Fibroblast of mammary gland (primary cell): ENCODE data around the gene RORC.

Source experiments
- DNase-seq: peaks from one replicate; pipeline ENCODE4 v3.0.0-alpha.2; 2010; ENCODE audit warnings: low read depth
- H3K4me3 ChIP-seq: 2 replicates; pipeline ENCODE4 v1.5.1; 2011; ENCODE audit warnings: low read depth, mild to moderate bottlenecking, low read length, moderate library complexity; ENCODE audit not compliant: control insufficient read depth
- CTCF ChIP-seq: conservative IDR thresholded peaks from 2 replicates; pipeline ENCODE4 v1.5.1; 2011; ENCODE audit warnings: low read depth, low read length, inconsistent platforms; ENCODE audit not compliant: control insufficient read depth, insufficient read depth

The RORC gene

GRCh38 chr1:151760597-151761385, 70.8 kb downstream of the RORC start:
- TF ChIP-seq CTCF = no peak
- H3K4me3 ChIP-seq = no peak overlapping the region
- no peak for DNase-seq

- peak; percentile 7 for DNase-seq
- H3K4me3 ChIP-seq = no peak overlapping the region
- no peak for TF ChIP-seq CTCF
Observed at GRCh38 chr1:151759241-151759640, 72.4 kb downstream of the RORC start.

- DNase-seq = peak; percentile 46
- no peak overlapping the region for H3K4me3 ChIP-seq
- TF ChIP-seq CTCF = no peak
Observed at GRCh38 chr1:151756291-151756690, 75.3 kb downstream of the RORC start.
